GM19043 (cell line): ENCODE measurements around the gene COBL.

Experiments used
- ATAC-seq: cut with Tn5 transposase; IDR thresholded peaks from one replicate; pipeline ENCODE4 v1.9.1; 2021; ENCODE audit warnings: low read depth; ENCODE audit not compliant: unreplicated experiment

Gene COBL

DNA sequence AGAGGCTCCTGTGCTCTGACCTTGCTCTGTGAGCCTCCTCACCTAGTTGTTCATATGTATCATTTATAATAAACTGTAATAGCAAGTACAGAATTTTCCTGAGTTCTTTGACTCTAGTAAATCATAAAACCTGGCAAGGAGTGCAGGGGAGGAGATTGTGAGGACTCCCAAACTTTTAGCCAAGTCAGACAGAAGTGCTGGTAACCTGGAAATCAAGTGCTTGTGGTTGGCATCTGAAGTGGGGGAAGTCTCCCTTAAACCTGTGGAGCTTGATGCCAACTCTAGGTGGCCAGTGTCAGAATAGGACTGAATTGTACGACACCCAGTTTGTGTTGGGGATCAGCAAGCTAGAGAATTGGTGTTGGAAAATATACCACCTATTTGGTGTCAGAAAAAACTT lies 327.6 kb downstream of the COBL start:
- no peak for ATAC-seq

DNA sequence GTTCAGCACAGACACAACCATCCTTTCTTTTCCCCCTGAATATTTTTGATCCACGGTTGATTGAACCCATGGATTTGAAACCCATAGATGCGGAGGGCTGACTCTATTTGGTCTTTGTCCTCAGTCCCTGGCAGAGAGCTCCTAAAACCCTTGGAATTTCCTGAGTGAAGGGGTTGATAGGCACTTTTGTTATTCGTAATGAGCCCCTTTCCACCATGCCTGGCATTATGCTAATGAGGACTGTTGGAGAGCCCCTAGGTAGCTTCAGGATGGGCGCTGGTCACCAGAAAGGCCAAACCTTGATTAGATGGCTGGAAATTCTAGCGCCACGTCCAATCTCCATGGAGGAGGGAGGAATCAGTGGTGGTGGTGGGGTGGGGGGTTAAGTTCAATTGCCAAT lies 328.1 kb downstream of the COBL start:
- no peak for ATAC-seq

DNA sequence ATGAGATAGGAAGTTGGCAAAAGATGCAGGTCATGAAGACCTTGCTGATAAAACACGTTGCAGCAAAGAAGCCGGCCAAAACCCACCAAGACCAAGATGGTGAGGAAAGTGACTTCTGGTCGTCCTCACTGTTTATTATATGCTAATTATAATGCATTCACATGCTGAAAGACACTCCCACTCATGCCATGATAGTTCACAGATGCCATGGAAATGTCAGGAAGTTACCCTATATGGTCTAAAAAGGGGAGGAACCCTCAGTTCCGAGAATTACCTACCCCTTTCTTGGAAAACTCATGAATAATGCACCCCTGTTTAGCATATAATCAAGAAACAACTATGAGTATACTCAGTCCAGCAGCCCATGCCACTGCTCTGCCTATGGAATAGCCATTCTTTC lies 331.5 kb downstream of the COBL start:
- ATAC-seq = no peak

DNA sequence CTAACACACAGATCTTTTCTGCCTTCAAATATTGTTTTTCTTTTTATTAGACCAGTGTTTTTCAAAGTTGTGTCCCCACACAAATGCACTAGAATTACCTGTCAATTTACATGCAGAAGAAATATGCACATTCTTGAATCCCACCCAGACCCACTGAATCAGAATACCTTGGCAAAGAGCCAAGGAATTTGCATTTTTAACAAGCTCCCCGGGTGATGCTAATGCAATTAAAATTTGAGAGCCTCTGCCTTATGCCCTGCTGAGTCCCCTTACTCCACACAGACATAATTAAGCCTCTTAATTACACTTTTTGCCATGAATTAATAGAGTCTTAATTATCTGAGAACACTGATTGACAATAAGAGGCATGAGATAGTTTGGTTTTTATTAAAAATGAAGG lies 332.8 kb downstream of the COBL start:
- ATAC-seq = no peak

DNA sequence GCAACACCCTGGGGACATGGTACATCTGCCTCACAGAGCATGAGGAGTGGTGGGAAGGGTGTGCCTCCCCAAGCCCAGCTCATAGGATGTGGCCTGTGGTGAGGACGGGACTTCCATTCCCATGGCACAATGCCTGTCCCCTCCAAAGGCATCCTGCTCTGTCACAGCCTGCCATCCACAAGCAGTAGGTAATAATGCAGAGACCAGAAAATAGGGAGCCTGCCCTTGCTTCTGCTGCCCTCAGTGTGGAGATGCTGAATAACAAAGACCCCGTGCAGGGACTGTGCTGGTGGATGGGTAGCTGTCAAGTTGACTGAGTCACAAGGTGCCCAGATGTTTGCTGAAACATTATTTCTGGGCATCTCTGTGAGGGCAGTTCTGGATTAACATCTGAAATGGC lies 334.0 kb downstream of the COBL start:
- ATAC-seq = no peak

DNA sequence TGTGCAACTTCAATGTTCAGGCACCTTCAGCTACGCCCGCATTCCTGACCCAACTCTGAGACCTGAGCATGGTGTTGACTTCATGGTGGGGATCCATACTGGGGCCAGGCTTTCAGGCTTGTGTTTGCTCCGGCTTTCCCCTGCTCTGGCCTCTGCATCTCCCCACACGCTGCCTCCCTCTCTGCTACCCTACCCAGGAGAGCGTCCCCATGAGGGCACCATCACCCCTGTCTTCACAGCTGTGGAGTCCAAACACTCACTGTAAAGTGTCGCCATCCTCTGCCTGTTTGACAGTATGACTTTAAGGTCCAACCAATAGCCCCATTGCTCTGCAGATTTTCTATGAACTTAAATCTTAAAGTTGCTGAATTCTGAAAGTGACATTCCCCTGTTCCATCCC lies 334.9 kb downstream of the COBL start:
- no peak for ATAC-seq

DNA sequence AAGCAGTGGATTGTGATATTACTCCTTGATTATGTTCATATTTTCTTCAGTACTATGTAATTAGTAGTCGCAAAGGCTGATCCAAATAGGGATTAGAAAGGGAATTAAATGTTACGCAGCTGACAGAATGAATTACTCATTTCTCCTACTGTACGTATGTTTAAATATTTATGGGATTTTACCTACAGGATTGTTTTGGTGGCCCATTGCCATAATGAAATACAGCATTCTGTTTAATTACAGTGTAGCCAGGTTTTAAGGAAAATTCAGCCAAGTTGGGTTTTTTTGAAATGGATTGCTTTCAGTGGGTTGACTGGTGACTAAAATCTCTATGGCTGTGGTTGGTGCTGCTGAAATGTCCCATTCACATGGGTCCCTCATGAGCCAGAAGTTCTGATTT lies 336.2 kb downstream of the COBL start:
- no peak for ATAC-seq

DNA sequence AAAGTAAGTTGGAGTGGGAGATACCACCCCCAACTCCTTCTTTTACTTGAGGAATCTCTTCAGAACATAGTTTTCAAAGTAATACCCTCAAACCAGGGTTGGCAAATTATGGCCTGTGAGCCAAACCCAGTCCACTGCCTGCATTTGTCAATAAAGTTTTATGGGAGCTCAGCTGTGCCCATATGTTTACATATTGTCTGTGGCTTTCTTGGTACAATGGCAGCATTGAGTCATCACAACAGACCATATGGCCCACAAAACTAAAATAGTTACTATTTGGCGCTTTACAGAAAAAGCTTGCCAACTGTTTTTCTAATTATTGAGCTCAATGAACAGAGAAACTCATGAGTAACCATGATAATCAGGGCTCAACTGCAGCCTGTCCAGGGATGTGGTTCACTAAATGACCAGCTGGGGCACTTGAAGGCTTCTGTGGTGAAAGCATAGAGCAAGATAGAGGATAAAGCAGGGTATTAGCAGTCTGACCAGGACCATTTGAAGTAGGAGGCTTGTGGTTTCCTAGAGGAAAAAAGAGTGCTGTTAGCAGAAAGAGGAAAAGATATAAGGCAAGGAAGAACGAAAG lies 337.9 kb downstream of the COBL start:
- no peak for ATAC-seq

DNA sequence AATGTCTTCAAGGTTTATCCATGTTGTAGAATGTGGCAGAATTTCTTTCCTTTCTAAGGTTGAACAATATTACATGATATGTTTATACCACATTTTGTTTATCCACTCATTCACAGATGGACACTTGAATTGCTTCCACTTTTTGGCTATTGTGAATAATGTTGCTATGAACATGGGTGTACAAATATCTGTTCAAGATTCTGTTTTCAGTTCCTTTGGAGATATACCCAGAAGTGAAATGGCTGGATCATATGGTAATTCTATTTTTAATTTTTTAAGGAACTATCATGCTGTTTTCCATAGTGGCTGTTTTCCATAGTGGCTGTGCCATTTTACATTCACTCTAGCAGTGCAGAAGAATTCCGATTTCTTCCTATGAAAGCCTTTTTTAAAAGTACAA lies 339.2 kb downstream of the COBL start:
- ATAC-seq = no peak

DNA sequence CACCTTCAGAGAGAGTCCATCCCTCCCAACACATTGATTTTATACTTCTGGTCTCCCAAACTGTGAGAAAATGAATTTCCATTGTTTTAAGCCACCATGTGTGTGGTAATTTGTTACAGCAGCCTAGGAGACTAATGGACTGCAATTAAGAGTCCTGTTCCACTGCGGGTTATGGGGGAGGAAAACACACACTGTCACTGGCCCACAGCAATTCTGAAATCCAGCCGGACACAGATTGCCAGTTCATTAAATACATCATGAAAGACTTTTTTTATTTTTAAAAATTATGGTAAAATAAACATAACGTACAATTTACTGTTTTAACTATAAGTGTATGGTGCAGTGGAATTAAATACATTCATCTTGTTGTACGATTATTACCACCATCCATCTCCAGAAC lies 340.5 kb downstream of the COBL start:
- ATAC-seq = no peak

DNA sequence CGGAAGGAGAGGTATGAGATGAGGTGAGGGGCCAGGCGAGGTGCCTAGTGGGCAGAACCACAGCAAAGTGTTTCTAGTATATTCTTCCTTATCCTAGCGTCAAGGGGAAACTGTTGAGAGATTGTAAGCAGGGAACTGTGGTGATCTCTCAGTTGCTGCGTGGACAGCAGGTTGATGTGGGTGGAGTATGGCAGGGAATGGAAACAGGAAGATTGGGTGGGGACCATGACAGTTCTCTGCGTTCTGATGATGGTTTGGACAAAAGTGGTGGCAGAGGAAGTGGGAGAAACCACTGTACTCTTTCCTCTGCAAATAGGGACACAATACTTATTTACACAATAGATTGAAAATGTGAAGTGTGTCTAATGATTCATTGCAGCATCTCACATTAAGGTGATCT lies 342.4 kb downstream of the COBL start:
- no peak for ATAC-seq

DNA sequence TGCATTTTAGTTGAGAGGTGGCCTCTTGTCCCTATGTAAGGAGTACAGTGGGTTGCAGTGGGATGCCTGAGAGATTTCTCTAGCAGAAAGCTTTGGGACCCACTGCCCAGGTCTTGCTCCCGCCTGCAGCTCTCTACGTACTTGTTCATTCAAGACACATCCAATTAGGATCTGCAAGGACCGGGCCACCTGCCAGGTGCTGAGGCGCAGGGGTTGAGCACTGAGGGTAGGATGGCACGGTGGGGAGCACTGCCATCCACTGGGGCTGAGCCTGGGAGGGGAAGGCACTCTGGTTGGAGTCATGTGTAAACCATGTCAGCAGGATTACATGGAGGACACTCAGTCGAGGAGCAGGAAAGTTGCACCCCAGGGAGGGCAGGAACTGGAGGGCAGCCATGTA lies 342.8 kb downstream of the COBL start:
- no peak for ATAC-seq

DNA sequence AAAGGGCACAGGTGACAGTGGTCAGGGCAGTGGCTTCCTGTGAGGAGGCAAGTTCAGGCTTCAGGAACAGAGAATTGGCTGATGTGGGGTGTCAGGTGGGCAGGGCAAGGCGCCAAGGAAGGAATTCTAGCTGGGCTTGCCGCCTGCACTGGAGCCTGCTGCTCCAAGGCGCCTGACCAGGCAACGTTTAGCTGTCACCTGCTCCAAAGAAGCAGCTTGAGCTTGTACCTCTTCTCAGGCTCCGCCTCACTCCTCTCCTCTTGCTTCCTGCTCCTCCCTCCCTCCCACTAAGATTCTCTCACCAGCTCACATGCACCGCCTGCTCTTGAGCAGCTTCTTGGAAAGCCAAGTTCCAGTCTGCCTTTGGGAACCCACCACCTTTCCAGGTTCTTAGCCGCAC lies 346.5 kb downstream of the COBL start:
- ATAC-seq = no peak
